Measurements from ENCODE around the gene MDGA2. TPM values are rescaled to one million over a fixed set of nuclear protein-coding genes. Genes with fewer than 3 reads are reported as not detected.

Gene MDGA2
- total and polyA plus RNA-seq, 2 of the 4 experiments (the other 2 are of a cell fraction) = 0.02 TPM; not detected in 1

GRCh38 chr14:47657143-47657542 is 18.3 kb downstream of the MDGA2 start:
- no peak overlapping the region for H2AK5ac ChIP-seq (ENCODE audit: low read depth, low read length)
- POLR2A ChIA-PET (ENCODE audit: unreplicated experiment) = no interaction called here
- dilution Hi-C loops (cut with HindIII; ENCODE audit: low sequenced_read_pairs, unreplicated experiment) = no loop called here
- H2AK9ac ChIP-seq (replicated peaks; ENCODE audit: low read depth, low read length, poor library complexity) = no peak overlapping the region
- H2BK5ac ChIP-seq (ENCODE audit: low read depth, low read length, poor library complexity, severe bottlenecking) = no peak overlapping the region
- no peak overlapping the region for H2BK20ac ChIP-seq (ENCODE audit: low read depth, low read length)
- H3K23ac ChIP-seq (ENCODE audit: low read depth, low read length) = no peak overlapping the region
- no TSS peak for BruUV-seq (replicated peaks)
- H3K4me1 ChIP-seq (ENCODE audit: control insufficient read depth, insufficient read depth, low read length) = no peaks in the 10 kb centered on the region
- peaks cover 3% of the 10 kb centered on the region; the same call in 1 of the 2 replicates for H3K9me3 ChIP-seq (ENCODE audit: control insufficient read depth, insufficient read depth, low read length)
- no peak overlapping the region for H3K9ac ChIP-seq (ENCODE audit: low read depth, low read length)
- H3K4me2 ChIP-seq (ENCODE audit: low read depth, low read length) = no peak overlapping the region
- H3K27ac ChIP-seq (ENCODE audit: insufficient read depth, low read length) = no peak overlapping the region
- no peak overlapping the region for H3K4ac ChIP-seq (ENCODE audit: low read depth, low read length)
- CTCF ChIA-PET = no interaction called here
- H3K4me3 ChIP-seq (ENCODE audit: insufficient read depth, low read depth, low read length) = no peak overlapping the region
- no peaks in the 10 kb centered on the region for H3K36me3 ChIP-seq (ENCODE audit: control insufficient read depth, insufficient read depth, low read length)
- no peak overlapping the region for H3K56ac ChIP-seq (ENCODE audit: extremely low read depth, insufficient read depth, low read length)
- no peaks in the 10 kb centered on the region for H3K79me1 ChIP-seq (ENCODE audit: low read depth in 1 of 2, low read length in 2 of 2)
- no peak overlapping the region for H2AFZ ChIP-seq (replicated peaks; ENCODE audit: low read length, poor library complexity)
- H2BK15ac ChIP-seq (ENCODE audit: low read depth, low read length) = no peak overlapping the region
- no peak overlapping the region for H4K8ac ChIP-seq (ENCODE audit: low read depth in 2 of 2, low read length in 2 of 2)
- H3K27me3 ChIP-seq (ENCODE audit: control insufficient read depth, insufficient read depth, low read length) = no peaks in the 10 kb centered on the region
- no peak for ATAC-seq (ENCODE audit: low read depth)
- no peak overlapping the region for H4K91ac ChIP-seq (ENCODE audit: insufficient read depth, low read depth, low read length)
- H3K18ac ChIP-seq (ENCODE audit: low read depth, low read length) = no peak overlapping the region
- no peak overlapping the region for H4K5ac ChIP-seq (ENCODE audit: low read depth, low read length)
- no peak overlapping the region for H2BK120ac ChIP-seq (ENCODE audit: low read depth, low read length)
- no peaks in the 10 kb centered on the region for H3K9me1 ChIP-seq (ENCODE audit: insufficient read depth, low read length)
- no CpG with 5 or more reads among the region's 3 CpGs for WGBS, 2 experiments (ENCODE audit: extremely low coverage in 2 of 2, insufficient read length in 1 of 2)
- TF ChIP-seq POLR2A (IDR thresholded peaks at IDR 0.05; ENCODE audit: low read depth, low read length) (no peak), RFX5 (IDR thresholded peaks at IDR 0.05; ENCODE audit: low read depth, low read length) (no peak), ELK1 (IDR thresholded peaks at IDR 0.05; ENCODE audit: borderline replicate concordance, low read depth, low read length) (no peak), SMC3 (IDR thresholded peaks at IDR 0.05; ENCODE audit: low read depth, low read length) (no peak), MXI1 (IDR thresholded peaks at IDR 0.05; ENCODE audit: borderline replicate concordance, low read depth, low read length) (no peak), RAD21 (IDR thresholded peaks at IDR 0.05; ENCODE audit: low read length) (no peak), CHD1 (IDR thresholded peaks at IDR 0.05; ENCODE audit: low read depth, low read length) (no peak), NFE2L2 (IDR thresholded peaks at IDR 0.05; ENCODE audit: low read depth, low read length) (no peak), RCOR1 (IDR thresholded peaks at IDR 0.05; ENCODE audit: insufficient replicate concordance, low read length) (no peak), MAFK (IDR thresholded peaks at IDR 0.05; ENCODE audit: low read depth, low read length) (no peak), MAZ (IDR thresholded peaks at IDR 0.05; ENCODE audit: borderline replicate concordance, low read depth, low read length) (no peak), CTCF (conservative IDR thresholded peaks at IDR 0.05; ENCODE audit: low read depth, low read length) (no peak), BHLHE40 (IDR thresholded peaks at IDR 0.05; ENCODE audit: low read depth, low read length) (no peak), CEBPB (IDR thresholded peaks at IDR 0.05; ENCODE audit: low read depth, low read length) (no peak)
- no peaks in the 10 kb centered on the region for H4K20me1 ChIP-seq (ENCODE audit: insufficient read depth, low read length)
- intact Hi-C loops (cut with micrococcal nuclease) = no loop called here
- no peak for DNase-seq
- in situ Hi-C loops (cut with MboI; ENCODE audit: low sequenced_read_pairs) = no loop called here
- H3K14ac ChIP-seq (replicated peaks; ENCODE audit: low read depth, low read length) = no peak overlapping the region

Measured in IMR-90 (cell line).